GM21528 (cell line): Measurements from ENCODE around the gene SLU7.

Source experiments
- ATAC-seq: cut with Tn5 transposase; IDR thresholded peaks from one replicate; pipeline ENCODE4 v1.9.1; 2021; ENCODE audit warnings: mild to moderate bottlenecking, moderate library complexity; ENCODE audit not compliant: unreplicated experiment, low FRiP score

The SLU7 gene

DNA sequence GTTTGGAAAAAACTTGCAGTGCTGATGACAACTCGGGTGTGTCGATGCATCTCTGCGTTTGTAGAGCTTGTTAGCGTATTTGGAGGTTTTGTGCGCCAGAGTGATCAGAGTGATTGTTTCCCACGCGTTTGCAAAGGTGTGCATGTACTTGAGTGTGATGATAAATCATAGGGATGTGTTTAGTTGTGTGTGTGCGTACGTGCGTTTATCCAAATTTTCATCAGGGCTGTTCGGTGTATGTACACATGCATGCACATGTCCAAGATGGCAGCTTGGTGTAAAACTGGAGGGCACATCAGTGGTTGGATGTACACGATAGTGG is 48.2 kb downstream of the SLU7 start:
- no peak for ATAC-seq

DNA sequence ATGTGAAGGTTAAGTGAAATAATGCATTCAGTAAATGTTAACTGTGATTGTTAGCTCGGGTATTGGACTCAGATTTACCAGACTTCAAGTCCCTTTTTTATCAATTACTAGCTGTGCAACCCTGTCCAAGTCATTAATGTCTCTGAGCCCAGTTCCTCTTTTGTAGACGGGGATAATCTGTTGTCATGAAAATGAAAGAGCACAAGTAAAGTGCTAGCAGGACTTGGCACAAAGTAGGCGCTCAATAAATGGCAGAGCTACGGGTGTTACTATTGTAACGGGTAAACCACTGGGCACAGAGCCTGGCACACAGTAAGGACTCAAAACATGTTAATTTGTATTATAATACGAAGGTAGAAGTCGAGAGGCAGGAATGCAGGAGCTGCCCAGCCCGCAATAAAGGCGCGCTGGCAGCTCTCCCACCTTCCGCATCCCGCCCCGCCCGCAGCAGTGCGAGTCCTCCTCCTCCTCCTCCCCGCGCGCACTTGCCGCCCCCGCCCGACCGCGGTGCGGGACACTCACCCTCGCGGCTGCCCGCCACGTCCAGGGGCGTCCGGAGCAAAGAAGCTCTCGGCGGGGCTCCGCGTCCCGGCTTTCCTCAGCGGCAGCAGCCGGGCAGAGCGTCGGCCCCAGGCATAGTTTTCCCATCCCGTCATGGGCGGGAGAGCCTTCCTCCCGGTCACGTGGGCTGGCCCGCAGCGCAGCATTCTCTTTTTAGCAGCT is 48.7 kb downstream of the SLU7 start, which contains the start of gene C1QTNF2:
Gene C1QTNF2 (minus strand): TSS at position 637 of the 723 bp plus-strand sequence. CDS start 15,615 bp downstream, outside the sequence.
- ATAC-seq = no peak

DNA sequence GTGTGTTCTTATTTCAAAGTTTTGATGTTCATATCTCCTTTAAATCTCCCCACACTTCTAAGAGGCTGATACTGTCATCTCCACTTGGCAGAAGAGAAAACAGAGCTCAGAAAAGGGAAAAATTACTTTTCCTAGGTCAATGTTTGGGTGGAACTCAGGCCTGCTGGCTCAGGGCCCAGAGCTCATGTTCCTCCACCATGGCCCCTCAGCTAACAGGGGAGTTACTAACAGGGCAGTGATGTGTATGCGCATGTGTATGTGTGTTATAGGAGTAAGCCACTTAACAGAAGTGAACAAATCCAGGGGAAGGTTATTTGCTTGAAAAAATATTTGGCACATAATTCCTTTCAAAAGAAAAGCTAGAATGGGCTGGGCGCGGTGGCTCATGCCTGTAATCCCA is 51.0 kb downstream of the SLU7 start:
- ATAC-seq = no peak

- ATAC-seq = no peak
Measured at GRCh38 chr5:160367261-160367660, 51.6 kb downstream of the SLU7 start.

DNA sequence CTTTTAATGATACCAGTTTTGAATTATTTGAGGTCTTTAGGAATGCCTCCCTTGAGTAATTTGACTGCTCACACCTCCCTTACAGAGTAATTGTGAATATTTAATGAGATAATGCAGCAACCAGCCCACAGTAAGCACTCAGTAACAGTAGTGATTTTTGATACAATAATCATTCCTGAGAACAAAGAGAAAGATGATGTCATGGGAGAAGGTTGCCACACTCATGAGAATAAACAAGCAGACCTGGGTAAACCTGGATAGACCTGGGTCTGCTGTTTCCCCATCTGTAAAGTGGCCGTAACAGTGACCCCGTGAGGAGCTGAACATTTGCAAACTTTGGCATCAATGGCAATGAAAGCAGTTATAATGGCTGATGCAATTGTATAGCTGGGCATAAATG is 52.7 kb downstream of the SLU7 start:
- no peak for ATAC-seq

- ATAC-seq = no peak
Measured at GRCh38 chr5:160363660-160364395, 55.1 kb downstream of the SLU7 start.

- no peak for ATAC-seq
Measured at GRCh38 chr5:160363211-160363610, 55.7 kb downstream of the SLU7 start.

DNA sequence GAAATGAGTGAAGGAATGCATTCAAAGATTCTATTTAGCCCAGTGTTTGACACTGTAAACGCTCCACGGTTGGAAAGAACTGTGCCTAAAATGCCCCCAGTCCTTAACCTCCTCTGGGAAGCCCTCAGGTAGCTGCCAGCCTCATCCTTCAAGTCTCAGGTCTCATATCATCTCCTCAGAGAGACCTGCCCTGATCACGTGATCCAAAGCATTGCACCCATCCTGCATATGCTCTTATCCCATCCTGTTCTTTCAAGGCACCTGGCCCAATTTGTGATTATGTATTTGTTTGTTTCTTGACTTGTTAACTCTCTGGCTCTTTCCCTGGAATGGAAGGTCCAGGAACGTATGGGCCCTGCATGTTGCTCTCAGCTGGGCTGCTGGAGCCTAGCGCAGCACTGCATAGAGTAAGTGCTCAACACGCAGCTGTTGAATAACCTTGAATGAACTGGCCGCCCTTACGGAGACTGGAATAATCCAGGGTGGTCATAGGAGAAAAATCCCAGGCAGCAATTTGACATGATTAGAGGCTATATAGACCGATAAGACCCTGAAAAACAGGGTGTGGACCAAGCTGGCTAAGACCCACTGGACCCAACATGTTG is 57.2 kb downstream of the SLU7 start:
- ATAC-seq = no peak

- ATAC-seq = no peak
Measured at GRCh38 chr5:160360310-160360709, 58.6 kb downstream of the SLU7 start.

GRCh38 chr5:160359816-160360215 is 59.1 kb downstream of the SLU7 start:
- no peak for ATAC-seq

- no peak for ATAC-seq
Measured at GRCh38 chr5:160359242-160359641, 59.6 kb downstream of the SLU7 start.

GRCh38 chr5:160357861-160358411 is 60.9 kb downstream of the SLU7 start:
- ATAC-seq = no peak

- ATAC-seq = no peak
Measured at GRCh38 chr5:160357394-160357793, 61.5 kb downstream of the SLU7 start.

- ATAC-seq = no peak
Measured at GRCh38 chr5:160356550-160357347, 62.1 kb downstream of the SLU7 start.

- ATAC-seq = no peak
Measured at GRCh38 chr5:160354666-160355065, 64.2 kb downstream of the SLU7 start.

DNA sequence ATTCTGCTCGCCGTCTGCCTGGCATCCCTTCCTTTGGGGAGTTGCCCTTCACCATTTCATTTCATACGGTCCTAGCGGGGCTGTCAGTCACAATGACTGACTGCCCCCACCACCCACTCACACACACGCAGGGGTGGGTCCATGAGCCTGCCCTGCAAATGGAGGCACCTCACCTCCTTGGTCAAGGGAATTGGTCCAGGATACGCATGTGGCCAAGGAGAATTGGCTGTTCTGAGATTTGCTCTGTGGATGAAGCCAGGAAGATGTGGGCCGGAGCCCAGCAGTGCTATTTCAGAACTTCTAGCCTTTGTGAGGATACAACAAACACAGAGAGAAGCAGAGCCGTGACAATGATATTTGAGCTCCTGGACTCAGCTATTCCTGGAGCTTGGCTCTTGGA is 65.5 kb downstream of the SLU7 start:
- ATAC-seq = no peak

DNA sequence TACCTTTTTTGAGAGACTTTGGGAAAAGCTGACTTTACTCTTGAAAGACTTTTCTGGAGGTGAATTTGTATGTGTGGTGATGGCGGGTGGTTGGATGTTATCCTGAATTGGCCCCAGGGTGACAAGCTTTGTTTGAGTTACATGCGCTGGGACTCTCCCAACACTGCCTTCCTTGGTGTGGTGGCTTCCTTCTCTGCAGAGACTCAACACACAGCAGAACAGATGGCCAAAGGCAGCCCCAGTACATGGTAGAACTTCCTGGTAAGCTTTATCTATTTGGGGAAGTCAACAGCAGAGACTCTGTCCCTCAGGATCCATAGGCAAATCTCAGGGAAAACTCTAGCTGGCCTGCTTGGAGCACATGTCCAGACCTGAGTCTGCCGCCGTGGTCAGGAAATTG is 66.6 kb downstream of the SLU7 start:
- ATAC-seq = no peak
